Testis (tissue), 2 donors: ENCODE measurements around the gene EIF4B.

ENCODE experiments used
- CTCF ChIP-seq, 3 experiments: fragments of 450-650 bp in 2 of 3; fragments of 200-600 bp in 1 of 3; sonication (generic) in 1 of 3; IDR thresholded peaks; one replicate each; pipeline ENCODE4 v1.5.1; 2016 to 2019; ENCODE audit warnings: antibody characterized with exemption in 3 of 3, mild to moderate bottlenecking in 2 of 3, moderate library complexity in 1 of 3
- POLR2A ChIP-seq: fragments of 450-650 bp; IDR thresholded peaks from one replicate; pipeline ENCODE4 v1.6.1; 2017; ENCODE audit warnings: antibody characterized with exemption, mild to moderate bottlenecking, moderate library complexity

DNA sequence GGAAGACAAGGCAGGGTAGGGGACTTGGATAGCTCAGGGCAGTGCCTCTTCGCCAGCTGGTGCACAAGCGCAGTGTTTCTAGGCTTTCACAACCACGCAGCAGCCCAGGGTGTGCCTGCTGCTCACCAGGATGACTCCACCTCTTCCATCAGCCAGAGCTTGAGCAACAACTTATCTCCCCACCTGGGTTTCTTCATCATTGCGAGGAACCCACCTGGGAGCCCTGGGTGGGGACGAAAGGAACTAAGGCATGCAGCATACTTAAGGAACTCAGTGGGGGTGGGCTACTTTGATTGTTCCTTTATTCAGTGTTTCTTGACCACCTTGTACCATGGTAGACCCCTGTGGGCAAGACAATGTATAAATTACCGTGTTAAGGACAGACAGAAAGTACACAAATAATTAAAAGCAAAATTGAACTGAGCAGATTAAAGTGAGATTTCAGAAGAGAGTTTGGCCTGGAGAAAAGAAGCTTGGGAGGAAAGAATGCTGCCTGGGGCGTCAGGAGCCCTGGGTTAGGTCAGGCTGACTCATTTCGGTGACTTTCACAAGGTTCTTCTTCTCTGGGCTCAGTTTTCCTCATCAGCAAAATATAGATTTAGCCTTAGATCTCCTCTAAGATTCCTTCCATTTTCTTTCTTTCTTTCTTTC, 34.5 kb upstream of the EIF4B start:
- TF ChIP-seq CTCF (IDR thresholded peaks at IDR 0.05) (no peak), POLR2A (no peak)
